Upper lobe of right lung (tissue), 1 donor: ENCODE results near the gene SPATA6L. TPM values are rescaled to one million over a fixed set of nuclear protein-coding genes. Genes with fewer than 3 reads are reported as not detected.

Experiments used
- ATAC-seq: fragments of 200-7000 bp; cut with Tn5 transposase; one replicate; pipeline ENCODE4 v1.9.1; 2020; ENCODE audit warnings: mild to moderate bottlenecking, moderate library complexity
- DNase-seq: peaks from one replicate; pipeline ENCODE4 v3.0.0-alpha.2; 2020
- H3K27ac ChIP-seq: fragments of 200-600 bp; one replicate; pipeline ENCODE4 v1.8.0; 2022
- H3K27me3 ChIP-seq: fragments of 200-600 bp; one replicate; pipeline ENCODE4 v1.8.0; 2022; ENCODE audit warnings: mild to moderate bottlenecking
- H3K36me3 ChIP-seq: fragments of 200-600 bp; one replicate; pipeline ENCODE4 v1.8.0; 2022
- H3K4me1 ChIP-seq: fragments of 200-600 bp; one replicate; pipeline ENCODE4 v1.8.0; 2022
- H3K4me3 ChIP-seq: fragments of 200-600 bp; one replicate; pipeline ENCODE4 v1.8.0; 2022; ENCODE audit warnings: mild to moderate bottlenecking
- H3K9me3 ChIP-seq: fragments of 200-600 bp; one replicate; pipeline ENCODE4 v1.8.0; 2022
- CTCF ChIP-seq: fragments of 200-600 bp; IDR thresholded peaks from one replicate; pipeline ENCODE4 v1.8.0; 2022; ENCODE audit warnings: antibody characterized with exemption
- intact Hi-C: fragments of 100-400 bp; cut with DNase I; formaldehyde crosslinking; loops from one replicate; pipeline ENCODE4 v1.11.0; 2022
- total RNA-seq: library from RNA; stranded (reverse); fragmentation: NEBNext Ultra II Directional; extraction: Animal tissue kit (Norgen Biotek cat#: 25700); gene quantifications from one replicate; pipeline ENCODE4 v1.2.1, GENCODE V29; 2021
- donor health status: DM: no; HTN: yes; CAD: no; lungs with severe emphysema.

SPATA6L gene
- total RNA-seq, 1 donor from 2014 or later, result 12.6 TPM

DNA sequence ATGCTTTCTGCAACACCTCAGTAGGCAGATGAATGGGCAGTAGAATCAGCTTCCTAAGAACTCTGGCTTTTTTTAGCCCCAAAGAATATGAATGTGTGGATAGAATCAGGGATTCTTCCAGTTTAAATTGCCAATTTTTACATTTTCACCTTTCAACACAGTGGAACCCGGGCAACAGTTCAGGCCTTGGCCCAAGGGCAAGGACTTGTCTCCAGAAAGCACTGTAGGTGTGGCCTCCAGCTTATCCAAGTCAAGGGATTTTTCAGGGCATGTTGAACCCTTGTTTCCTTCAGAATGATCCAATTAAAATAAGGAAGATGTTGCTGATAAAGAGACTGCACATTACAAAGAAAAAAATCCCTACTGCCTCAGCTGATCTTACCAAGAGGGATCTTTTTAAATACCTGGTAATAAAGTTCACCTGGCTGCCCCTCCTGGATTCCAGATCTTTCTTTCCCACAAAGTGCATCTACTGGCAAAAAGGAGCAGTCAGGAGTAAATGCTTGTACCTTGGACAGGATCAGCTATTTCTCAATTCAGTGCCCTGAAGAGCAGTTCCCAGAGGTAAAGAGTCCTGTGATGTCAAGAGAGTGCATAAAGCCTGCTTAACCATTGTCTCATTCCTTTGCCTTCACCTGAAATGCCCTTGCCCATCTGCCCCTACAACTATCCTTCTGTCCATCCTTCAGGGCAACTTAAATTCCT is 84.3 kb downstream of the SPATA6L start:
- Histone ChIP-seq H3K36me3 (peaks cover 9% of the 10 kb centered on the region), H3K4me3 (no peak overlapping the region), H3K27ac (no peak overlapping the region), H3K27me3 (no peaks in the 10 kb centered on the region), H3K9me3 (no peaks in the 10 kb centered on the region), H3K4me1 (no peaks in the 10 kb centered on the region)
- no peak for ATAC-seq
- DNase-seq, result no peak
- TF ChIP-seq CTCF, result no peak
- intact Hi-C loops, result no loop called here

DNA sequence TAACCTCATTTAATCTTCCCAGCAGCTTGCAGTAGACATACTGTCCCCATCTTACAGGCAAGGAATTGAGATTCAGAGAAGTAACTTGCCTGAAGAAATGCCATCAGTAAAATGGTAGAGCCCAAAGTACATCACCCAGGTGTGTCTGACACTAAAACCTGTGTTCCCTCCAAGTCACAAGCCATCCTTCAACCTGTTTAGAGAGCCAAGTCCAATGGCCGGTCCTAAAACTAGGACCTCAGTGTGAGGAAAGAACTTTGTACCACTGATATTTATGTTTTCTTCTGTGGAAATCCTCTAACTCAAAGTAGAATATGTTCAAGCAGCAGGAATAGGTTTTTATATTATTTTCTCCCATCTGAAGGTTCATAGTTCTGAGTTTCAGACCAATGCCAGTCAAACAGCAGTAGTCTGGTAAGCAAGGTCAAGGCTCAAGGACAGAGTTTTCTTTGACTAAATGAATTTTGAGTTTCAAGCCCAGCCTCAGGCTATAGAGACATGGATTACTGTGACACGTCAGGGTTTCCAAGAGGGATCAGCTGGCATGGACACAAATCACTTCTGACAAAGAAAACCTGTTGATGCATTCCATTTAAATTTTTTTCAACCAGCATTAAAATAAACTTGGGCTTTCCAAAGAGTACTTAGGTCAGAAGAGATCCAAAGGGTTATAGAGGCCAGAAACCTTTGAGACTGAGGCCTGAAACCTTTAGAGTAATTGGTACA is 85.1 kb downstream of the SPATA6L start:
- intact Hi-C loops, result no loop called here
- no peak for TF ChIP-seq CTCF
- H3K4me3 ChIP-seq, result no peak overlapping the region
- H3K27ac ChIP-seq, result no peak overlapping the region
- H3K36me3 ChIP-seq, result peaks cover 17% of the 10 kb centered on the region
- no peaks in the 10 kb centered on the region for H3K9me3 ChIP-seq
- H3K4me1 ChIP-seq, result no peaks in the 10 kb centered on the region
- ATAC-seq (no peak), DNase-seq (no peak)
- H3K27me3 ChIP-seq, result no peaks in the 10 kb centered on the region

DNA sequence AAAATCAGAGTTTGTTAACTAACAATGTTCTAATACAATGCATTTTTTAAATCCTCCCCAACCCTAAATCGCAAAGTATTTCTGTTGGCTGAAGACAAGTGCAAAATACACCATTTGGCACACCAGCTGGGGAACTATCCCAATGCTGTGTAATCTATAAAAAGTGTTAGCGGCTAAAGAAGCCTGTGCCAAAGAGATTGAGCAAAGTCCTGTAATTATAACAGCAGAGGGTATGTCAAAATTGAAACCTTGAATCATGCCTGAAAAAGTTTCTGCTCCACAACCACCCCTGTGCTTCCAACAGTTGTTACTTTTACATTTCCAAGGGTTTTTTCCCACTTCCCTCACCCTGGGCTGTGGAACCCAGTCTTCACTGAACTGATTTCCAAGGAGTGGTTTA is 87.3 kb downstream of the SPATA6L start:
- H3K4me3 ChIP-seq, result no peak overlapping the region
- H3K27me3 ChIP-seq, result no peaks in the 10 kb centered on the region
- no peaks in the 10 kb centered on the region for H3K4me1 ChIP-seq
- intact Hi-C loops, result no loop called here
- peaks cover 21% of the 10 kb centered on the region for H3K36me3 ChIP-seq
- H3K9me3 ChIP-seq, result no peaks in the 10 kb centered on the region
- no peak overlapping the region for H3K27ac ChIP-seq
- TF ChIP-seq CTCF, result no peak
- no peak for DNase-seq
- no peak for ATAC-seq

GRCh38 chr9:4576448-4576847 is 89.8 kb downstream of the SPATA6L start:
- no peak for TF ChIP-seq CTCF

DNA sequence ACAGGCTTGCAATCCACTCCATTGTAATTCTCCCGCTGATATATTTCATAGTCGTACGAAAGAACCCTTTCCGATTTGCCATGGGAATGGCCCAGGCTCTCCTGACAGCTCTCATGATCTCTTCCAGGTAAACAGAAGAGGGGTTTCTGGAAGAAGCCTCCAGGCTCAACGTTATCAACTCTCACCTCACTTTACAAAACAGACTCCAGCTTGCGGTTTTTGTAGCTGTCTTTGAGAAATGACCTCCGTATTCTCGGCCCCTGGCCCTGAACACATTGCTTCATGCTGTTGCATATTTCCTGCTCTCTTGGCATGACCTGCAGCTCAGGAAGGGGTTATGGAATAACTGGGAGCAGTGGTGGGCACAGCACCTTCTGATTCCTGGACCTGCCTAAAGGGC is 90.3 kb downstream of the SPATA6L start:
- no peak overlapping the region for H3K4me3 ChIP-seq
- intact Hi-C loops, result no loop called here
- peaks cover 21% of the 10 kb centered on the region for H3K36me3 ChIP-seq
- no peaks in the 10 kb centered on the region for H3K9me3 ChIP-seq
- ATAC-seq, result no peak
- no peaks in the 10 kb centered on the region for H3K4me1 ChIP-seq
- no peaks in the 10 kb centered on the region for H3K27me3 ChIP-seq
- TF ChIP-seq CTCF, result no peak
- no peak for DNase-seq
- H3K27ac ChIP-seq, result no peak overlapping the region

More at GRCh38 chr9:4576448-4576847, 89.8 kb downstream of the SPATA6L start:
- intact Hi-C loops, result no loop called here
- DNase-seq (no peak), ATAC-seq (no peak)
- Histone ChIP-seq H3K36me3 (peaks cover 21% of the 10 kb centered on the region), H3K4me1 (no peaks in the 10 kb centered on the region), H3K9me3 (no peaks in the 10 kb centered on the region), H3K27me3 (no peaks in the 10 kb centered on the region), H3K27ac (no peak overlapping the region), H3K4me3 (no peak overlapping the region)
